Tibial artery (tissue), 4 donors: ENCODE results near the gene DNAJC18.
"Not testable (repeated sequence)": the region's sequence is repeated elsewhere in the genome, so short reads cannot be mapped to it uniquely, and the experiment has no call there.

Experiments used
- DNase-seq, 2 donors: peaks; one replicate each; pipeline ENCODE4 v3.0.0-alpha.2; 2019
- H3K27ac ChIP-seq, 2 donors: fragments of 200-600 bp; sonication (generic) in 1 of 2; 1 replicate in 1 of 2; 2 replicates in 1 of 2; pipeline ENCODE4 v1.5.1; 2018 to 2019; ENCODE audit warnings: mild to moderate bottlenecking in 1 of 2
- H3K27me3 ChIP-seq, 2 donors: fragments of 200-600 bp; sonication (generic) in 1 of 2; one replicate each; pipeline versions ENCODE4 v1.5.1 to v1.6.0; 2016 to 2019
- H3K36me3 ChIP-seq, 3 donors: fragments of 200-600 bp; sonication (generic) in 2 of 3; one replicate each; pipeline ENCODE4 v1.5.1; 2016 to 2019; ENCODE audit warnings: mild to moderate bottlenecking in 2 of 3
- H3K4me1 ChIP-seq, 4 donors: fragments of 200-600 bp; sonication (generic) in 2 of 4; 1 replicate in 3 of 4; 2 replicates in 1 of 4; pipeline ENCODE4 v1.5.1; 2016 to 2019
- H3K4me3 ChIP-seq, 2 donors: fragments of 200-600 bp; sonication (generic) in 1 of 2; 1 replicate in 1 of 2; 2 replicates in 1 of 2; pipeline ENCODE4 v1.5.1; 2018 to 2019; ENCODE audit warnings: mild to moderate bottlenecking in 2 of 2
- H3K9me3 ChIP-seq, 3 donors: fragments of 200-600 bp; sonication (generic) in 1 of 3; one replicate each; pipeline ENCODE4 v1.5.1; 2016 to 2019
- intact Hi-C: fragments of 100-400 bp; cut with DNase I; formaldehyde crosslinking; loops from one replicate; pipeline ENCODE4 v1.15.0; 2023; ENCODE audit warnings: low total_unique reads
- TF ChIP-seq, protein P1 (sequence below), 2 experiments: fragments of 200-600 bp in 1 of 2; fragments of 450-650 bp in 1 of 2; IDR thresholded peaks; one replicate each; pipeline ENCODE4 v1.5.1; 2017 to 2019; ENCODE audit warnings: antibody characterized with exemption in 2 of 2, mild to moderate bottlenecking in 1 of 2, moderate library complexity in 1 of 2

The DNAJC18 gene

GRCh38 chr5:139410121-139410992 is 29.0 kb downstream of the DNAJC18 start:
- TF ChIP-seq, protein P1, sequence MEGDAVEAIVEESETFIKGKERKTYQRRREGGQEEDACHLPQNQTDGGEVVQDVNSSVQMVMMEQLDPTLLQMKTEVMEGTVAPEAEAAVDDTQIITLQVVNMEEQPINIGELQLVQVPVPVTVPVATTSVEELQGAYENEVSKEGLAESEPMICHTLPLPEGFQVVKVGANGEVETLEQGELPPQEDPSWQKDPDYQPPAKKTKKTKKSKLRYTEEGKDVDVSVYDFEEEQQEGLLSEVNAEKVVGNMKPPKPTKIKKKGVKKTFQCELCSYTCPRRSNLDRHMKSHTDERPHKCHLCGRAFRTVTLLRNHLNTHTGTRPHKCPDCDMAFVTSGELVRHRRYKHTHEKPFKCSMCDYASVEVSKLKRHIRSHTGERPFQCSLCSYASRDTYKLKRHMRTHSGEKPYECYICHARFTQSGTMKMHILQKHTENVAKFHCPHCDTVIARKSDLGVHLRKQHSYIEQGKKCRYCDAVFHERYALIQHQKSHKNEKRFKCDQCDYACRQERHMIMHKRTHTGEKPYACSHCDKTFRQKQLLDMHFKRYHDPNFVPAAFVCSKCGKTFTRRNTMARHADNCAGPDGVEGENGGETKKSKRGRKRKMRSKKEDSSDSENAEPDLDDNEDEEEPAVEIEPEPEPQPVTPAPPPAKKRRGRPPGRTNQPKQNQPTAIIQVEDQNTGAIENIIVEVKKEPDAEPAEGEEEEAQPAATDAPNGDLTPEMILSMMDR (IDR thresholded peaks at IDR 0.05): no peak
- Histone ChIP-seq H3K27me3 (no peaks in the 10 kb centered on the region), H3K4me3 (no peak overlapping the region), H3K4me1 (peaks cover 0 to 28% (median 9%) of the 10 kb centered on the region in 4 donors), H3K36me3 (peaks cover 9 to 21% (median 14%) of the 10 kb centered on the region in 3 donors), H3K9me3 (no peaks in the 10 kb centered on the region), H3K27ac (peak overlapping the region; percentile 58 to 64)
- no peak for DNase-seq
- intact Hi-C loops: no loop called here

GRCh38 chr5:139409116-139409515 is 30.2 kb downstream of the DNAJC18 start:
- H3K27ac ChIP-seq, DNase-seq, intact Hi-C loops, H3K4me3 ChIP-seq, H3K9me3 ChIP-seq, H3K27me3 ChIP-seq: not testable (repeated sequence)
- Histone ChIP-seq H3K36me3 (peaks cover 9 to 21% (median 12%) of the 10 kb centered on the region in 3 donors), H3K4me1 (peaks cover 0 to 25% (median 10%) of the 10 kb centered on the region in 4 donors)

- Histone ChIP-seq H3K4me1 (peaks cover 0 to 28% (median 14%) of the 10 kb centered on the region in 4 donors), H3K9me3 (no peaks in the 10 kb centered on the region), H3K27ac (no peak overlapping the region), H3K27me3 (no peaks in the 10 kb centered on the region), H3K4me3 (no peak overlapping the region), H3K36me3 (peaks cover 3 to 13% (median 5%) of the 10 kb centered on the region in 3 donors)
- intact Hi-C loops: no loop called here
- TF ChIP-seq, protein P1 (IDR thresholded peaks at IDR 0.05): no peak
- no peak for DNase-seq
Observed at GRCh38 chr5:139408191-139408590, 31.1 kb downstream of the DNAJC18 start.

- TF ChIP-seq, protein P1 (IDR thresholded peaks at IDR 0.05): no peak
- Histone ChIP-seq H3K27ac (no peak overlapping the region), H3K4me1 (peaks cover 0 to 34% (median 17%) of the 10 kb centered on the region in 4 donors), H3K36me3 (peaks cover 0 to 6% (median 0%) of the 10 kb centered on the region in 3 donors), H3K27me3 (no peaks in the 10 kb centered on the region), H3K9me3 (no peaks in the 10 kb centered on the region), H3K4me3 (no peak overlapping the region)
- no peak for DNase-seq
- intact Hi-C loops: no loop called here
Observed at GRCh38 chr5:139407517-139407916, 31.8 kb downstream of the DNAJC18 start.

DNA sequence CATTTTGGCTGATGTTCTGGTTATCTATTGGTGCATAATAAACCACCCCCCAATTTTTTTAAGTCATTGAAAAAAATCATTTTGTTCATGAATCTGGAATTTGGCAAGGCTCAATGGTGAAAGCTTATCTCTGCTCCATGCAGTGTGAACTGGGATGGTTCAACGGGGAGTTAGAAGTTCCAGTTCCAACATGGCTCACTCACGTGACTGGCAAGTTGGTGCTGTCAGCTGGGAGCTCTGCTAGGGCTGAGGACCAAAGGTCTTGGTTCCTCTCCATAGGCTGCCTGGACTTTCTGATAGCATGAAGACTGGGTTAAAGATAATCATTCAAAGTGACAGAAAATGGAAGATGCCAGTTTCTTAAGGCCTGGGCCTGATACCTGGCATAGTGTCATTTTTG is 32.4 kb downstream of the DNAJC18 start:
- TF ChIP-seq, protein P1 (IDR thresholded peaks at IDR 0.05): no peak
- DNase-seq: no peak
- Histone ChIP-seq H3K27ac (no peak overlapping the region), H3K4me1 (peaks cover 0 to 34% (median 17%) of the 10 kb centered on the region in 4 donors), H3K36me3 (peaks cover 0 to 4% (median 0%) of the 10 kb centered on the region in 3 donors), H3K27me3 (no peaks in the 10 kb centered on the region), H3K4me3 (no peak overlapping the region), H3K9me3 (no peaks in the 10 kb centered on the region)
- intact Hi-C loops: no loop called here

DNA sequence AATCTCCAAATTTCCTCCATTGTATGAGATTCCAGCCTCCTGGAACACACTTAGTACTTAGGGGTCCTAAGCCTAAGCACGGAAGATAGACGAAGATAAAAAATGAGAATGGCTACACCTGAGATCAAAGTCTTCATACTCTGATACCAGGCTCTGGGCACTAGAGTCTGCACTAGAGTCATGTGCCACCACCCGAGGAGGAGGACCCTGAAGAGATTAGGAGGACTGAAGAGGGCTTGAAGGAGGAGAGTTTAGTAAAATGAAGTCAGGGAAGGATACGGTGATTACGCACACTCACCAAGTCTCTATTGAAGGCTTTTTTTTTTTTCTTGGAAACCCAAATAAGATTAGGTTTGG is 34.9 kb downstream of the DNAJC18 start:
- intact Hi-C loops: no loop called here
- peaks cover 0 to 15% (median 10%) of the 10 kb centered on the region in 4 donors for H3K4me1 ChIP-seq
- H3K36me3 ChIP-seq: no peaks in the 10 kb centered on the region
- peak overlapping the region; percentile 88 to 90 for H3K27ac ChIP-seq
- no peaks in the 10 kb centered on the region for H3K9me3 ChIP-seq
- peak overlapping the region; percentile 54 to 59 for H3K4me3 ChIP-seq
- H3K27me3 ChIP-seq: no peaks in the 10 kb centered on the region
- TF ChIP-seq, protein P1 (IDR thresholded peaks at IDR 0.05): no peak
- no peak for DNase-seq
